ENCODE data around the gene AGAP3. TPM values are rescaled to one million over a fixed set of nuclear protein-coding genes. Genes with fewer than 3 reads are reported as not detected.

AGAP3 gene
- total RNA-seq, 3 donors from 2014 or later (not counting 1 experiment from before 2014, with no cell fraction given): 27.7 to 46.9 (median 42.8) TPM

DNA sequence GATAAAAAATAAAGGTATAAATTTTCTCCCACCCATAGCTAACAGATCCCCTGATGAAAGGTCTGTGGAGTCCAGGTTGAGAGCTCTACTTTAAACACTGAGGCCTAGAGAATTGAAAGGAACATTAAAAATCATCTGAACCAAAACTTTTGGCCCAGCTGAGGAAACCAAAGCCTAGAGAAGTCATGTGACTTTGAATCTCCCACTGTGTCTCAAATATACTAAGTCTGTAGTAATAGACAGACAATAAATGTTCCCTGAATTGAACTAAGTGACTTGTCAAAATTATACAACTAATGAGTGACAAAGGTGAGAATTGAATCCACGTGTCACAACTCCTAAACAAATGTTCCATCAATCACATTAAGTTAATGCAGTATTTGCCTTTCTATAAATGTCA lies 75.5 kb downstream of the AGAP3 start:
- Mint-ChIP-seq H3K27me3 (ENCODE audit: low read depth in 2 of 2) (peaks cover 11 to 23% of the 10 kb centered on the region in 2 donors), H3K4me3 (no peak overlapping the region), H3K4me1 (no peaks in the 10 kb centered on the region), H3K9me3 (no peaks in the 10 kb centered on the region), H3K36me3 (no peaks in the 10 kb centered on the region), H3K27ac (no peak overlapping the region)
- Histone ChIP-seq H3K4me3 (ENCODE audit: low read length) (no peak overlapping the region), H3K36me3 (ENCODE audit: control insufficient read depth, insufficient read depth, low read length) (no peaks in the 10 kb centered on the region), H3K27ac (ENCODE audit: low read length) (no peak overlapping the region), H3K27me3 (ENCODE audit: control insufficient read depth, insufficient read depth, low read length) (peaks cover 30% of the 10 kb centered on the region), H3K9me3 (ENCODE audit: control insufficient read depth, insufficient read depth, low read length) (no peaks in the 10 kb centered on the region), H3K4me1 (ENCODE audit: control insufficient read depth, insufficient read depth, low read length) (peaks cover 3% of the 10 kb centered on the region)
- intact Hi-C loops (cut with micrococcal nuclease): no loop called here
- no peak for DNase-seq
- TF ChIP-seq, protein P1, sequence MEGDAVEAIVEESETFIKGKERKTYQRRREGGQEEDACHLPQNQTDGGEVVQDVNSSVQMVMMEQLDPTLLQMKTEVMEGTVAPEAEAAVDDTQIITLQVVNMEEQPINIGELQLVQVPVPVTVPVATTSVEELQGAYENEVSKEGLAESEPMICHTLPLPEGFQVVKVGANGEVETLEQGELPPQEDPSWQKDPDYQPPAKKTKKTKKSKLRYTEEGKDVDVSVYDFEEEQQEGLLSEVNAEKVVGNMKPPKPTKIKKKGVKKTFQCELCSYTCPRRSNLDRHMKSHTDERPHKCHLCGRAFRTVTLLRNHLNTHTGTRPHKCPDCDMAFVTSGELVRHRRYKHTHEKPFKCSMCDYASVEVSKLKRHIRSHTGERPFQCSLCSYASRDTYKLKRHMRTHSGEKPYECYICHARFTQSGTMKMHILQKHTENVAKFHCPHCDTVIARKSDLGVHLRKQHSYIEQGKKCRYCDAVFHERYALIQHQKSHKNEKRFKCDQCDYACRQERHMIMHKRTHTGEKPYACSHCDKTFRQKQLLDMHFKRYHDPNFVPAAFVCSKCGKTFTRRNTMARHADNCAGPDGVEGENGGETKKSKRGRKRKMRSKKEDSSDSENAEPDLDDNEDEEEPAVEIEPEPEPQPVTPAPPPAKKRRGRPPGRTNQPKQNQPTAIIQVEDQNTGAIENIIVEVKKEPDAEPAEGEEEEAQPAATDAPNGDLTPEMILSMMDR (IDR thresholded peaks at IDR 0.05): no peak
- no peak for ATAC-seq
- 100% methylated on average over 1 of the region's 1 CpG for WGBS (ENCODE audit: insufficient coverage)

DNA sequence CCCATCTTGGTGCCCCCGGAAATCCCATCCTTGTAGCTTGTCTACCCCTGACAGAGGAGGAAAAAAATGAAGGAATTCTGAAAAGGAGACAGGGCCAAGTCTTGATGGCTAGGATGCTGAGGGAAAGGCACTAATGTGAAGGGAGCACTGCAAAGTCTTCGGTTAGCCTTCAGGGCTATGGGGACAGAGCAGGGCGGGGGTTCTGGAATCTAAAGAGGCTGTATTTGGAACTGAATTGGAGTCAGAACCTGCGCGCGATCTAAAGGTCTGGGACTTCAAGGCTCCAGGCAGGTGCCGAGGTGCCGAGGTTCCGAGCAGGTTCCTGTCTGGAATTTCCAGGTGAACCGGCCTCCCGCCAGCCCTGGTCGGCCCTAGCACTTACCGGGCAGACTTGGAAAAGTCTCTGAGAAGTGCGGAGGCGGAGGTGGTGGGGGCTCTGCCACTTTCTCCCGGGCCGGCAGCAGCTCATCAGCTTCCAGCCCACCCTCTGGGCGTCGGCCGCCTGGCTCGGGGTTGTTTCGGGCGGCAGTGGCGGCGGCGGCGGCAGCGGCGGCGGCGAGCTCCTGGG lies 80.4 kb downstream of the AGAP3 start:
- H3K36me3 ChIP-seq (ENCODE audit: control insufficient read depth, insufficient read depth, low read length): no peaks in the 10 kb centered on the region
- H3K4me3 Mint-ChIP-seq: peak overlapping the region; percentile 61
- no peak overlapping the region for H3K4me3 ChIP-seq (ENCODE audit: low read length)
- H3K27me3 ChIP-seq (ENCODE audit: control insufficient read depth, insufficient read depth, low read length): peaks cover 40% of the 10 kb centered on the region
- no peak overlapping the region for H3K27ac ChIP-seq (ENCODE audit: low read length)
- peaks cover 13% of the 10 kb centered on the region for H3K4me1 ChIP-seq (ENCODE audit: control insufficient read depth, insufficient read depth, low read length)
- TF ChIP-seq, protein P1 (IDR thresholded peaks at IDR 0.05): no peak
- ATAC-seq (no peak), DNase-seq (peak in 1 of 2 donors; percentile 11)
- H3K27ac Mint-ChIP-seq: no peak overlapping the region
- intact Hi-C loops (cut with micrococcal nuclease): loop anchor here (2.0 kb wide), 1 partner anchor 78 kb away; no protein-coding TSS in a partner anchor
- peaks cover 29 to 37% of the 10 kb centered on the region in 2 donors for H3K27me3 Mint-ChIP-seq (ENCODE audit: low read depth in 2 of 2)
- 10% methylated on average over 30 of the region's 31 CpGs for WGBS (ENCODE audit: insufficient coverage)
- no peaks in the 10 kb centered on the region for H3K36me3 Mint-ChIP-seq
- no peaks in the 10 kb centered on the region for H3K9me3 Mint-ChIP-seq
- H3K4me1 Mint-ChIP-seq: peaks cover 0 to 8% of the 10 kb centered on the region in 2 donors
- no peaks in the 10 kb centered on the region for H3K9me3 ChIP-seq (ENCODE audit: control insufficient read depth, insufficient read depth, low read length)

DNA sequence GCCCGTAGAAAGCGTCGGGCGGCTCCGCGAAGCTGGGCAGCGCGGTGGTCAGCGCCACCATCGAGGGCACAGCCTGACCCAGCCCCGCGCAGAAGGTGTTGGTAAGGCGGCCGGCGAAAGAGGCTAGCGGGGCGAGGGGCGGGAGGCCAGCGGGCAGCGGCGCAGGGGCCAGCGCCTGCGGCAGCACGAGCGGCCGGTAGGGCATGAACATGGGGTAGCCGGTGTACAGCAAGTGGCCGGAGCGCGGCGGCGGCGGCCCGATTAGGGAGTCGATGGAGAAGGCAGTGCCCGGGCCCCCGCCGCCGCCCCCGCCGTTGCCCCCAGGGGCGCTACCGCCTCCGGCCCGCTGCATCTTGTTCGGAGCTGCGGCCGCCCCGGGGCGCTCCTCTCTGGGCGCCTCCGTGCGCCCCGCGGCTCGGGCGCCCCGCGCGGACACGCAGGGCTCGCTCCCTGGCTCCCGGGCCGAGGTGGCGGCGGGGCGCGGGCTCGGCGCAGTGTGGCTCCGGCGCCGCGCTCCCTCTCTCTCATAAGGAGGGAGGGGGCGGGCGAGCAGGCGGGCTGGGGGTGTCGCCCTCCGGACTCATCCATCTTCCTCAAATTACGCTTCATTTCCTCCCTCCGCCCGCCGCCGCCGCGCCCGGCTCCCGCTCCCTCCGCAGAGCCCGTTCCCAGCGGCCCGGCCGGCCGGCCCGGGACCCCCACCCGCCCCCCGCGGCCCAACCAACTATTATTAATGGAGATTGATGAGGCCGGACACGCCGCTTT lies 81.1 kb downstream of the AGAP3 start, which contains the start of gene GBX1:
TSS of gene GBX1 (minus strand) at position 498 of the 765 bp plus-strand sequence. CDS start at position 352, 146 bp downstream.
- TF ChIP-seq, protein P1 (IDR thresholded peaks at IDR 0.05): no peak
- H3K36me3 Mint-ChIP-seq: no peaks in the 10 kb centered on the region
- 2% methylated on average over 100 of the region's 101 CpGs for WGBS (ENCODE audit: insufficient coverage)
- H3K27me3 Mint-ChIP-seq (ENCODE audit: low read depth in 2 of 2): peaks cover 31 to 41% of the 10 kb centered on the region in 2 donors
- H3K4me1 ChIP-seq (ENCODE audit: control insufficient read depth, insufficient read depth, low read length): peaks cover 13% of the 10 kb centered on the region
- H3K4me3 ChIP-seq (ENCODE audit: low read length): no peak within 1 kb of the TSS
- H3K27ac ChIP-seq (ENCODE audit: low read length): no peak within 1 kb of the TSS
- H3K9me3 ChIP-seq (ENCODE audit: control insufficient read depth, insufficient read depth, low read length): no peaks in the 10 kb centered on the region
- ATAC-seq (peak in 2 of 3 donors; percentile 49 to 62), DNase-seq (peak in 1 of 2 donors; percentile 53)
- intact Hi-C loops (cut with micrococcal nuclease): loop anchor here (2.0 kb wide), 1 partner anchor 77 kb away; no protein-coding TSS in a partner anchor
- peak within 1 kb of the TSS; percentile 83 for H3K4me3 Mint-ChIP-seq
- peaks cover 3 to 11% of the 10 kb centered on the region in 2 donors for H3K4me1 Mint-ChIP-seq
- H3K27ac Mint-ChIP-seq: peak within 1 kb of the TSS in 1 of 2 donors; percentile 14
- peaks cover 40% of the 10 kb centered on the region for H3K27me3 ChIP-seq (ENCODE audit: control insufficient read depth, insufficient read depth, low read length)
- no peaks in the 10 kb centered on the region for H3K9me3 Mint-ChIP-seq
- no peaks in the 10 kb centered on the region for H3K36me3 ChIP-seq (ENCODE audit: control insufficient read depth, insufficient read depth, low read length)
